Measurements from ENCODE around the gene BCAP31.
A peak's percentile ranks its signal among the peaks of the same experiment; 100 is the strongest.

Gene BCAP31

DNA sequence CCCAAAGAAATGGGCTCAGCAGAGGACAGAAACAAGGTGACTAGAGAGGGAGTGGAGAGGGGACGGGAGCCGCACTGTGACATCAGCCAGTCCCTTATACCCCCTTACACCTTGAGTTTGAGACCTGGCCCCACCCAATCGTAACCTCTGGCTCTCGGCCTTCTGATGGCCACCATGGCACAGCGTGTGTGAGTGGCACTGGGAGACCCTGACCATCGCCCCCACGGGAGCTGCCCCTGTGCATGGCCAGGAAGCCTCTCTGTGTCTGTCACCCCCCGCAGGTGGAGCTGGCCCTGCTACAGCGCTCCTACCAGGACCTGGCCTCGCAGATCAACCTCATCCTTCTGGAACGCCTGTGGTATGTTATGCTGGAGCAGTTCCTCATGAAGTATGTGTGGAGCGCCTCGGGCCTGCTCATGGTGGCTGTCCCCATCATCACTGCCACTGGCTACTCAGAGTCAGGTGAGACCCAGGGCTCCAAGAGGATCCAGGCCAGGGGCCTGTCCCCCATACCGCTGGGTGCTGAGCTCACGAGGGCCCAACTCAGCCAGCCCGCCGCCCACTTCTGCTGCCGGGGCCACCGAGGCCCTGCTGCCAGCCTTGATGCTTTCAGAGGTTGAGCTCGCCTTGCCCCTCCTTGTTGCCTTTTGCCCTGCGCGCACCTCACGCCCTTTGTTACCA lies 4.9 kb upstream of the BCAP31 start:
- H3K4me3 ChIP-seq (ENCODE audit: low read depth, low read length), result no peak overlapping the region
- TF ChIP-seq, protein P1, sequence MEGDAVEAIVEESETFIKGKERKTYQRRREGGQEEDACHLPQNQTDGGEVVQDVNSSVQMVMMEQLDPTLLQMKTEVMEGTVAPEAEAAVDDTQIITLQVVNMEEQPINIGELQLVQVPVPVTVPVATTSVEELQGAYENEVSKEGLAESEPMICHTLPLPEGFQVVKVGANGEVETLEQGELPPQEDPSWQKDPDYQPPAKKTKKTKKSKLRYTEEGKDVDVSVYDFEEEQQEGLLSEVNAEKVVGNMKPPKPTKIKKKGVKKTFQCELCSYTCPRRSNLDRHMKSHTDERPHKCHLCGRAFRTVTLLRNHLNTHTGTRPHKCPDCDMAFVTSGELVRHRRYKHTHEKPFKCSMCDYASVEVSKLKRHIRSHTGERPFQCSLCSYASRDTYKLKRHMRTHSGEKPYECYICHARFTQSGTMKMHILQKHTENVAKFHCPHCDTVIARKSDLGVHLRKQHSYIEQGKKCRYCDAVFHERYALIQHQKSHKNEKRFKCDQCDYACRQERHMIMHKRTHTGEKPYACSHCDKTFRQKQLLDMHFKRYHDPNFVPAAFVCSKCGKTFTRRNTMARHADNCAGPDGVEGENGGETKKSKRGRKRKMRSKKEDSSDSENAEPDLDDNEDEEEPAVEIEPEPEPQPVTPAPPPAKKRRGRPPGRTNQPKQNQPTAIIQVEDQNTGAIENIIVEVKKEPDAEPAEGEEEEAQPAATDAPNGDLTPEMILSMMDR (IDR thresholded peaks at IDR 0.05; ENCODE audit: control insufficient read depth, extremely low read depth, insufficient read depth), result no peak
- DNase-seq (ENCODE audit: low read depth), result no peak

DNA sequence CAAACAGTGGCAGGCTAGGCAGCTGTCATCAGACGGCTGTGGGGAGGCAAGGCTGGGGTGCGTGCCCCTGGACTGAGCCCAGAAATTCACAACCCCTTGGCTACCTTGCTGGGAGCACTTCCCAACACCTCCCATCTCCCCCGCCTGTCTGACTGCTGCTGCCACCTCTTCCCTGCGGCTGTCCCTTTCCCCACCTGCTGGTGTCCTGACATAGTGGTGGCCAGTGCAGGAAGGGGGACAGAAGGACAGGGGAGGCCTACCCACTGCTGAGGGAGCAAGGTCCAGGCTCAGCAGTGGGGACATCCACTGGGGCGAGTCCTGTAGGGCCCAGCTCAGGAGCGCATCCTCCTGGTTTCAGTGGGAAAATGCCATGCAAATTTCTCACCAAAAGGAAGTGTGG lies 3.9 kb upstream of the BCAP31 start:
- no peak for DNase-seq (ENCODE audit: low read depth)
- no peak overlapping the region for H3K4me3 ChIP-seq (ENCODE audit: low read depth, low read length)
- TF ChIP-seq, protein P1 (IDR thresholded peaks at IDR 0.05; ENCODE audit: control insufficient read depth, extremely low read depth, insufficient read depth), result peak; percentile 7; the same call in 1 of the 2 replicates

DNA sequence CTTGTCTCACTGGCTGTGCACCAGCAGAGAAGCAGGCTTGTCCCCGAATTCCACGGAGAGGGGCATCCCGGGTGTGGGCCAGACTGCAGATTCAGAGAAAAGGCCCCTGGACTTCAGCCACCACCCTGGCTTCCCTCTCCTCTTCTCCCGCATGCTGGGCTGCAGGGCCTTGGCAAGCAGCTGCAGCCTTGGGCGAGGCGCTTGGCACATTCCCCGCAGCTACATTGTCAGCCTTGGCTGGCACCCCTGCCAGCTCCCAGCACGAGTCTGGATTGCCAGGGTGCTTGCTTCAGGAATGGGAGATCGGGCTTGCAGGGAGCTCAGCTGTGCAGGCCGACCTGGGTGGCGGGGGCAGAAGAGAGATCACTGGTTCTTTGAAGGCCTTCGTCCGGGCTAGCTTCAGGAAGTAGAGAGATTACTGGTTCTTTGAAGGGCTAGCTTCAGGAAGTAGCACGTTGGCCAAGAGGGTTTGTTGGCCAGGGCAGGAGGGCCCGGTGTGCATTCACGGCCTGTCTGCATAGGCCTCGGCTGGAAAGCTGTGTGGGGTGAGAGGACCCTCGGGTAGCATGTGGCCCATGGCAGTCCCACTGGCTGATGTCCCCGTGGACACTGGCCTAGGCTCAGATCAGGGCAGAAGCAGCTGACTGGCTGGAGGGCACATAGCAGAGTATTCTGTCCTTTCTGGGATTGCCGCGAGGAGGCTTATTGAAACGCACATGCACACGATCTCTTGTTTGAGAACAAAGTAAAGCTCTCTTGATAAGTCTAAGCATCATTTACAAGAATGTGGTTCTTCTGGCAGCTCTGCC lies 3.1 kb upstream of the BCAP31 start:
- peak; percentile 81 for DNase-seq (ENCODE audit: low read depth)
- H3K4me3 ChIP-seq (ENCODE audit: low read depth, low read length), result peak overlapping the region; percentile 62
- TF ChIP-seq, protein P1 (IDR thresholded peaks at IDR 0.05; ENCODE audit: control insufficient read depth, extremely low read depth, insufficient read depth), result no peak

DNA sequence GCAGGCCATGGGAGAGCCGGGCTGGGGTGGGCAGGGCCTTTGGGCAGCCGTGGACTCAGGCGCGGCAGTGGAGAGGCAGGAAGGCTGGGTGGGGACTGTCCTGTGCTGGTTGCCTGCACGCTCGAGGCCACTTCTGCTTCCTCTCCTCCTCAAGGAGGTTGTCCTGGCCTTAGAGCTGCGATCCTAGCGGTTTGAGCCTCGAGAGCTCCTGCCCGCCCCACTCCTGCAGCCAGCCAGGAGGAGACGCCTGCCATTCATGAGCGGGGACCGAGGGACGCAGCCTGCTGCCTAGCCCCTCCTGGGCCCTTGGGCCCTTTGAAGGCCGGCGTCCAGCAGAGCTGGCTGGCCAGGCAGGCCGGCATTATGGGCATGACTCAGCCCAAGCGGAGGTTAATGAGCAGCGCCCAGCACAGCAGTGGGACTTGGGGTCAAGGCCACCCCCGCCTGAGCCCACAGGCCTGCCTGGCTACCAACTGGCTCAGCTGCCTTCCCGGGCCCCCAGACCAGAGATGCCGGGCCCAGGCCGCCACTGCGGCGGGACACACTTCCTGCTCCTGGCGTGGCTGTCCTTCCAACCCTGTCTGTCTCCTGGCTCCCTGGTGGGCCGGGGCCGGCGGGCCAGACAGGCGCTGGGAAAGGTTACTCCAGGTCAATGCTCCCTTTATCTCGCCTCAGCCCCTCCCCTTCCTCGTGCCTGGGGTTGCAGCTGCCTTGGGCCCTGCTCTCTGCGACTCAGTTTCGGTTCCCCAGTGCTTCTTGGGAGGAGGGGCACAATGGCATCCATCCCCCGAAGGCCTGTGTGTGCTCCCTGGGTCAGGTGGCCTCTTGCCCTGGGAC lies 2.3 kb upstream of the BCAP31 start:
- H3K4me3 ChIP-seq (ENCODE audit: low read depth, low read length), result peak overlapping the region; percentile 62
- no peak for DNase-seq (ENCODE audit: low read depth)
- TF ChIP-seq, protein P1 (IDR thresholded peaks at IDR 0.05; ENCODE audit: control insufficient read depth, extremely low read depth, insufficient read depth), result no peak

DNA sequence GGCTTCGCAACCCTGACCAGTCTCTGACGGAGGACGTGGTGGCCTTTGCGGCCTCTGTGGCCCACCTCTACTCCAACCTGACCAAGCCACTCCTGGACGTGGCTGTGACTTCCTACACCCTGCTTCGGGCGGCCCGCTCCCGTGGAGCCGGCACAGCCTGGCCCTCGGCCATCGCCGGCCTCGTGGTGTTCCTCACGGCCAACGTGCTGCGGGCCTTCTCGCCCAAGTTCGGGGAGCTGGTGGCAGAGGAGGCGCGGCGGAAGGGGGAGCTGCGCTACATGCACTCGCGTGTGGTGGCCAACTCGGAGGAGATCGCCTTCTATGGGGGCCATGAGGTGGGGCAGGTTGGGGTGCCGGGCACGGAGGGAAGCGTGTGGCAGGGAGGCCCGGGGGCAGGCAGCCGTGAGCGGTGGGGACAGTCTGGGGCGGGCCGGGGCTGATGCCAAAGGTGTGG lies 1.7 kb upstream of the BCAP31 start:
- peak overlapping the region; percentile 62 for H3K4me3 ChIP-seq (ENCODE audit: low read depth, low read length)
- no peak for DNase-seq (ENCODE audit: low read depth)
- TF ChIP-seq, protein P1 (IDR thresholded peaks at IDR 0.05; ENCODE audit: control insufficient read depth, extremely low read depth, insufficient read depth), result no peak

DNA sequence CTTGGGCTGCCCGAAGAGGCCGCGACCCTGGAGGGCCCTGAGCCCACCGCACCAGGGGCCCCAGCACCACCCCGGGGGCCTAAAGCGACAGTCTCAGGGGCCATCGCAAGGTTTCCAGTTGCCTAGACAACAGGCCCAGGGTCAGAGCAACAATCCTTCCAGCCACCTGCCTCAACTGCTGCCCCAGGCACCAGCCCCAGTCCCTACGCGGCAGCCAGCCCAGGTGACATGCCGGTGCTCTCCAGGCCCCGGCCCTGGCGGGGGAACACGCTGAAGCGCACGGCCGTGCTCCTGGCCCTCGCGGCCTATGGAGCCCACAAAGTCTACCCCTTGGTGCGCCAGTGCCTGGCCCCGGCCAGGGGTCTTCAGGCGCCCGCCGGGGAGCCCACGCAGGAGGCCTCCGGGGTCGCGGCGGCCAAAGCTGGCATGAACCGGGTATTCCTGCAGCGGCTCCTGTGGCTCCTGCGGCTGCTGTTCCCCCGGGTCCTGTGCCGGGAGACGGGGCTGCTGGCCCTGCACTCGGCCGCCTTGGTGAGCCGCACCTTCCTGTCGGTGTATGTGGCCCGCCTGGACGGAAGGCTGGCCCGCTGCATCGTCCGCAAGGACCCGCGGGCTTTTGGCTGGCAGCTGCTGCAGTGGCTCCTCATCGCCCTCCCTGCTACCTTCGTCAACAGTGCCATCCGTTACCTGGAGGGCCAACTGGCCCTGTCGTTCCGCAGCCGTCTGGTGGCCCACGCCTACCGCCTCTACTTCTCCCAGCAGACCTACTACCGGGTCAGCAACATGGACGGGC lies 1.0 kb upstream of the BCAP31 start:
- DNase-seq (ENCODE audit: low read depth), result no peak
- TF ChIP-seq, protein P1 (IDR thresholded peaks at IDR 0.05; ENCODE audit: control insufficient read depth, extremely low read depth, insufficient read depth), result no peak
- peak overlapping the region; percentile 62 for H3K4me3 ChIP-seq (ENCODE audit: low read depth, low read length)
